Measurements from ENCODE around the gene SIRT3.

- TF ChIP-seq BHLHE40 (IDR thresholded peaks at IDR 0.05; ENCODE audit: low read depth, low read length) (no peak), RAD21 (IDR thresholded peaks at IDR 0.05; ENCODE audit: low read length) (no peak), CTCF (conservative IDR thresholded peaks at IDR 0.05; ENCODE audit: low read depth, low read length) (no peak), POLR2A (IDR thresholded peaks at IDR 0.05; ENCODE audit: low read depth, low read length) (no peak), RFX5 (IDR thresholded peaks at IDR 0.05; ENCODE audit: low read depth, low read length) (no peak), USF2 (IDR thresholded peaks at IDR 0.05; ENCODE audit: low read depth, low read length) (no peak), SMC3 (IDR thresholded peaks at IDR 0.05; ENCODE audit: low read depth, low read length) (no peak), FOS (IDR thresholded peaks at IDR 0.05; ENCODE audit: low read depth, low read length) (no peak), MAZ (IDR thresholded peaks at IDR 0.05; ENCODE audit: borderline replicate concordance, low read depth, low read length) (no peak)
Measured at GRCh38 chr11:205221-206001, 30.7 kb downstream of the SIRT3 start.

Measured in IMR-90 (cell line).